OCI-LY3 (cell line): Measurements from ENCODE around the gene MIEF2.

Source experiments
- EZH2phosphoT487 ChIP-seq: fragments of 200-600 bp; shearing (Covaris generic); IDR thresholded peaks from 2 replicates; pipeline ENCODE4 v1.6.1; 2018; ENCODE audit warnings: antibody characterized with exemption, mixed run types, low read depth
- TF ChIP-seq, protein P1 (sequence below): fragments of 200-600, 300-600 bp; sonication (generic); IDR thresholded peaks from 2 replicates; pipeline ENCODE4 v1.5.1; 2014; ENCODE audit warnings: antibody characterized with exemption, low read length, low read depth

GRCh38 chr17:18281788-18282187 is 21.3 kb downstream of the MIEF2 start:
- TF ChIP-seq, protein P1, sequence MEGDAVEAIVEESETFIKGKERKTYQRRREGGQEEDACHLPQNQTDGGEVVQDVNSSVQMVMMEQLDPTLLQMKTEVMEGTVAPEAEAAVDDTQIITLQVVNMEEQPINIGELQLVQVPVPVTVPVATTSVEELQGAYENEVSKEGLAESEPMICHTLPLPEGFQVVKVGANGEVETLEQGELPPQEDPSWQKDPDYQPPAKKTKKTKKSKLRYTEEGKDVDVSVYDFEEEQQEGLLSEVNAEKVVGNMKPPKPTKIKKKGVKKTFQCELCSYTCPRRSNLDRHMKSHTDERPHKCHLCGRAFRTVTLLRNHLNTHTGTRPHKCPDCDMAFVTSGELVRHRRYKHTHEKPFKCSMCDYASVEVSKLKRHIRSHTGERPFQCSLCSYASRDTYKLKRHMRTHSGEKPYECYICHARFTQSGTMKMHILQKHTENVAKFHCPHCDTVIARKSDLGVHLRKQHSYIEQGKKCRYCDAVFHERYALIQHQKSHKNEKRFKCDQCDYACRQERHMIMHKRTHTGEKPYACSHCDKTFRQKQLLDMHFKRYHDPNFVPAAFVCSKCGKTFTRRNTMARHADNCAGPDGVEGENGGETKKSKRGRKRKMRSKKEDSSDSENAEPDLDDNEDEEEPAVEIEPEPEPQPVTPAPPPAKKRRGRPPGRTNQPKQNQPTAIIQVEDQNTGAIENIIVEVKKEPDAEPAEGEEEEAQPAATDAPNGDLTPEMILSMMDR: no peak
- TF ChIP-seq EZH2phosphoT487: no peak
